Measurements from ENCODE around the gene NUP210L. TPM values are rescaled to one million over a fixed set of nuclear protein-coding genes. Genes with fewer than 3 reads are reported as not detected.
A peak's percentile ranks its signal among the peaks of the same experiment; 100 is the strongest.

Gene NUP210L
- total and polyA plus RNA-seq, 9 of the 15 experiments (the other 6 are each of a cell fraction or from before 2014, with no cell fraction given): 0.01 to 0.04 TPM; not detected in 7

GRCh38 chr1:153967107-153967999, 187.5 kb downstream of the NUP210L start, which contains the start of gene CREB3L4 (continued):
- TF ChIP-seq MECOM (CRISPR knock-in tag; IDR thresholded peaks at IDR 0.05) (no peak), PCBP2 (IDR thresholded peaks at IDR 0.05; ENCODE audit: low read depth, low read length, poor library complexity, severe bottlenecking) (no peak), EGR1 (conservative IDR thresholded peaks at IDR 0.05) (0 out of 2 replicates have a peak, but pooled peaks have one; percentile 12), POLR3A (IDR thresholded peaks at IDR 0.05; ENCODE audit: borderline replicate concordance, extremely low read depth, insufficient read depth, insufficient read length) (no peak), MITF (IDR thresholded peaks at IDR 0.05) (peak; percentile 44; the same call in 1 of the 2 replicates), TRIM28 (IDR thresholded peaks at IDR 0.05) (no peak), GTF3C2 (IDR thresholded peaks at IDR 0.05; ENCODE audit: borderline replicate concordance, extremely low read depth, insufficient read length) (no peak), PKNOX1 (IDR thresholded peaks at IDR 0.05) (peak; percentile 100), NFYB (IDR thresholded peaks at IDR 0.05; ENCODE audit: extremely low read depth, insufficient read length) (peak; percentile 99), USF2 (CRISPR knock-in tag; IDR thresholded peaks at IDR 0.05) (peak; percentile 95), KAT8 (IDR thresholded peaks at IDR 0.05; ENCODE audit: low read depth) (no peak), ZNF512 (tag; IDR thresholded peaks at IDR 0.05) (no peak), TRIM24 (IDR thresholded peaks at IDR 0.05) (0 out of 4 replicates have a peak, but pooled peaks of 1 of the 2 experiments have one; percentile 7), IRF2 (CRISPR knock-in tag; IDR thresholded peaks at IDR 0.05) (no peak), ELF2 (CRISPR knock-in tag; IDR thresholded peaks at IDR 0.05) (no peak), ZNF282 (CRISPR knock-in tag; IDR thresholded peaks at IDR 0.05) (no peak), CBFA2T3 (IDR thresholded peaks at IDR 0.05) (no peak), ZNF717 (CRISPR knock-in tag; IDR thresholded peaks at IDR 0.05) (no peak), PRMT5 (CRISPR knock-in tag; IDR thresholded peaks at IDR 0.05) (no peak), SIX5 (IDR thresholded peaks at IDR 0.05; ENCODE audit: borderline replicate concordance in 1 of 2, insufficient read depth in 1 of 2, low read depth in 1 of 2, low read length in 2 of 2) (peak in 1 of 2 experiments; percentile 24; a peak in 1 of 4 replicates), EP400 (IDR thresholded peaks at IDR 0.05) (peak; percentile 96)

Data from K562 (cell line).